Endothelial cell of umbilical vein (primary cell): ENCODE results near the gene SLAMF1.

Experiments used
- CTCF ChIP-seq, 2 donors: IDR thresholded peaks; 1 replicate in 1 of 2; 2 replicates in 1 of 2; pipeline ENCODE4 v1.5.1; 2011; ENCODE audit warnings: low read length in 2 of 2, mild to moderate bottlenecking in 2 of 2, moderate library complexity in 2 of 2, control low read depth in 1 of 2, inconsistent platforms in 1 of 2, low read depth in 1 of 2; ENCODE audit not compliant: insufficient read depth in 1 of 2; ENCODE audit errors: extremely low read depth in 1 of 2
- FOS ChIP-seq: IDR thresholded peaks from 2 replicates; pipeline ENCODE4 v1.6.1; 2011; ENCODE audit warnings: mild to moderate bottlenecking, low read length, moderate library complexity, borderline replicate concordance; ENCODE audit not compliant: insufficient read depth
- MAX ChIP-seq: IDR thresholded peaks from 2 replicates; pipeline ENCODE4 v1.6.1; 2011; ENCODE audit not compliant: insufficient read depth, insufficient read length
- MYC ChIP-seq: IDR thresholded peaks from one replicate; pipeline ENCODE4 v1.6.1; 2011; ENCODE audit warnings: mild to moderate bottlenecking, low read depth, low read length
- POLR2A ChIP-seq: IDR thresholded peaks from 2 replicates; pipeline ENCODE4 v1.6.1; 2012; ENCODE audit warnings: low read depth, mild to moderate bottlenecking, control low read depth, low read length
- POLR2AphosphoS5 ChIP-seq: IDR thresholded peaks from 2 replicates; pipeline ENCODE4 v1.6.1; 2012; ENCODE audit warnings: low read depth, mild to moderate bottlenecking, control low read depth, low read length, moderate library complexity; ENCODE audit not compliant: insufficient read depth

GRCh38 chr1:160610569-160611242 is 36.1 kb downstream of the SLAMF1 start:
- no peak for TF ChIP-seq CTCF (IDR thresholded peaks at IDR 0.05; ENCODE audit: extremely low read depth in 1 of 2, insufficient read depth in 1 of 2, low read depth in 1 of 2, low read length in 2 of 2)
- TF ChIP-seq POLR2A, result no peak
- TF ChIP-seq MYC, result no peak
- no peak for TF ChIP-seq MAX
- TF ChIP-seq FOS, result no peak
- TF ChIP-seq POLR2AphosphoS5, result no peak
